ENCODE measurements around the gene TCP10L.

The TCP10L gene

DNA sequence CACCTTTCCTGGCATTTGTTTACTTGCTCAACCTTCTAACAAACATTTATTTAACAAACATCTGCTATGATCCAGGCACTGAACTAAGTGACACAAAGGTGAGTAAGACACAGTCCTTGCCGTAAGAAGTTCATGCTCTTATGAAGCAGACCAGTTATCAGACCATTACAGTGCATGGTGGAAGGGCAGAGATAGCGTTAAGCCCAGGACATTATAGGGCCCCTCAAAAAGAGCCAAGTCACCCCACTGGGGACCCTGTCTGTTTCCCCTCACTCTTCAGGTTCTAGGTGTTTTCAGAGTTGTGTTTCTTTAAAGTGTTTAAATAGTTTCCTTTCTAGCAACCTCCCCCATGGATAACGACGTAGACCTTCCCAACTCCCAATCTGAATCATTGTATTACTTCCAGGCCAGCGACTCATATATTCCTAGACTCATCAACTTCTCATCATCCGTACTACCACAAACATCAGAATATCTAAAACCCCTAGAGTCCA lies 39.3 kb downstream of the TCP10L start:
- TF ChIP-seq, protein P1, sequence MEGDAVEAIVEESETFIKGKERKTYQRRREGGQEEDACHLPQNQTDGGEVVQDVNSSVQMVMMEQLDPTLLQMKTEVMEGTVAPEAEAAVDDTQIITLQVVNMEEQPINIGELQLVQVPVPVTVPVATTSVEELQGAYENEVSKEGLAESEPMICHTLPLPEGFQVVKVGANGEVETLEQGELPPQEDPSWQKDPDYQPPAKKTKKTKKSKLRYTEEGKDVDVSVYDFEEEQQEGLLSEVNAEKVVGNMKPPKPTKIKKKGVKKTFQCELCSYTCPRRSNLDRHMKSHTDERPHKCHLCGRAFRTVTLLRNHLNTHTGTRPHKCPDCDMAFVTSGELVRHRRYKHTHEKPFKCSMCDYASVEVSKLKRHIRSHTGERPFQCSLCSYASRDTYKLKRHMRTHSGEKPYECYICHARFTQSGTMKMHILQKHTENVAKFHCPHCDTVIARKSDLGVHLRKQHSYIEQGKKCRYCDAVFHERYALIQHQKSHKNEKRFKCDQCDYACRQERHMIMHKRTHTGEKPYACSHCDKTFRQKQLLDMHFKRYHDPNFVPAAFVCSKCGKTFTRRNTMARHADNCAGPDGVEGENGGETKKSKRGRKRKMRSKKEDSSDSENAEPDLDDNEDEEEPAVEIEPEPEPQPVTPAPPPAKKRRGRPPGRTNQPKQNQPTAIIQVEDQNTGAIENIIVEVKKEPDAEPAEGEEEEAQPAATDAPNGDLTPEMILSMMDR (IDR thresholded peaks at IDR 0.05), result no peak

DNA sequence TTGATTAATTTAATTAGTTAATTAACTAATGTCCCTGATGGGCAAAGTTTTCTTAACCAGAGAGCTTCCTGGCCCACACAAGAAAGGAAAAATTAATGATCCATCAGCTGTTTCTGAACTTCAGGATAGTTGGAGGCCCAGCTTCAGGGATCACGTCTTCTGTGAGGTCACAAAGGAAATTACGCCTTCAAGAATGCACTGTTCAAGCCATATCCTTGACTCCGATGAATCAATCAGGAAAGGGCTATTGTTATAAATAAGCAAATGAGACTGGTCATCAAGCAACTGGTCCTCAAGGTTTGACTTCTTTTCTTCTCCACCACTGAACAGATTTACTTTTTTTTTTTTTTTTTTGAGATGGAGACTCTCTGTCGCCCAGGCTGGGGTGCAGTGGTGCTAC lies 40.6 kb downstream of the TCP10L start:
- TF ChIP-seq, protein P1 (IDR thresholded peaks at IDR 0.05), result no peak

DNA sequence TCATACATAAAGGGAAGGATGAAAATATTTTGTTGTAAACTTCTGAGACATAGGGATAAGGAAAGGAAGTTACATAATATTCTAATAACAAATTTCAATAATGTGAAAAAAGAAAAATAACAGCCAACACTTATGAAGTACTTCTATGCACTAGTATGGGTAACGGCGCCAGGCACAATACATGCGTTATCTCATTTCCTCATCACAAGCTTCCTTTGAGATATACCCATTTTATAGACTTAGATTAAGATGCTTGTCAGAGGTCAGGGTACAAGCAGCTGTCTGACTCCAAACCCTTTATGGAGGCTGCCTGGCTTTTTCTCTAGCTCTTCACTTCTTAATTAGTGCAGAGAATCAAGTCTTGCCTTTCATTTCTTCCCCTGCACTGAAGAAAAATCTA lies 41.3 kb downstream of the TCP10L start:
- TF ChIP-seq, protein P1 (IDR thresholded peaks at IDR 0.05), result no peak

DNA sequence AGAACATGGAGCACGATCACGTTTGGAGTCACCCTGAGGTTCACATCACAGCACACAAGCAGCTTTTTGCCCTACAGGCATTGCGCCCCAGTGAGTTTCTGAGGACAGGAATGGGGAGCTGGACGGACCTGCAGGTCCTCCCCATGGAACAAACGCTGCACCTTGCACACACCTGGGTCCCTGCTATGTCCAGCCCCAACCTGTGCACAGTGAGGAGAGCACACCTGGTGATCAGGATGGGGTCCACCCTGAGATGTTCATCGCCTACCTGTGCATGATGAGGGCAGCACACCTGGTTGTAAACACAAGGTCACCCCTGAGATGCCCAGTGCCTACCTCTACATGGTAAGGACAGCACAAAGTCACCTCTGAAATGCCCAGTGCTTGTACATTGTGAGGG lies 45.9 kb downstream of the TCP10L start:
- TF ChIP-seq, protein P1 (IDR thresholded peaks at IDR 0.05), result no peak

DNA sequence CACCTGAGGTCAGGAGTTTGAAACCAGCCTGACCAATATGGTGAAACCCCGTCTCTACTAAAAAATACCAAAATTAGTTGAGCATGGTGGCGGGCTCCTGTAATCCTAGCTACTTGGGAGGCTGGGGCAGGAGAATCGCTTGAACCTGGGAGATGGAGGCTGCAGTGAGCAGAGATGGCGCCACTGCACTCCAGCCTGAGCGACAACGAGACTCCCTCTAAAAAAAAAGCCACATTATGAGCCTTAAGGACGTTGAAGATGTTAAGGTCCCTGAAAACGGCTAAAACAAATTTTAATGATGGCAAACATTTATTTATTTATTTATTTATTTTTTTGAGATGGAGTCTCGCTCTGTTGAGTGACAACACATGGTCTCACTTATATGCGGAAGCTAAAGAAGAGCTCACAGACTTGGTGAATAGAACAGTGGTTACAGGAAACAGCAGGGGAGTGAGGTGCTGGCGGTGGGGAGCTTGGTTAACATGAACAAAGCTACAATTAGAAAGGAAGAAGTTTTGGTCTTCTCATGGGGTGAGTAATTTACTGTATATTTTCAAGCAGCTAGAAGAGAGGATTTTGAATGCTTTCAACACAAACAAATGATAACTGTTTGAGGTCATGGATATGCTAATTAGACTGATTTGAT lies 47.1 kb downstream of the TCP10L start:
- TF ChIP-seq, protein P1 (IDR thresholded peaks at IDR 0.05), result no peak

DNA sequence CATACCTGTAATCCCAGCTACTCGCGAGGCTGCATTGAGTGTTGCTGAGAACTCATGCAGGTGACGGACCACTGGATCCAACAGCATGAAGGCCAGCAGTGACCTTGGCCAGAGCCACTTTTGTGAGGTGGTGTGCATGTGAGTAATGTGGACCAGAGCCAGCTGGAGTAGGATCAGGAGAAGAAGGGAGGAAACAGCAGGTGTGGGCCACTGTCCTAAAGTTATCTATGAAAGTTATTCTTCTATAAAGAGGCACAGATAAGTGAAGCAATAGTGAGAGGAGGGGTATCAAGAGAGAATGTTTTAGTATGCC lies 47.8 kb downstream of the TCP10L start:
- TF ChIP-seq, protein P1 (IDR thresholded peaks at IDR 0.05), result no peak

DNA sequence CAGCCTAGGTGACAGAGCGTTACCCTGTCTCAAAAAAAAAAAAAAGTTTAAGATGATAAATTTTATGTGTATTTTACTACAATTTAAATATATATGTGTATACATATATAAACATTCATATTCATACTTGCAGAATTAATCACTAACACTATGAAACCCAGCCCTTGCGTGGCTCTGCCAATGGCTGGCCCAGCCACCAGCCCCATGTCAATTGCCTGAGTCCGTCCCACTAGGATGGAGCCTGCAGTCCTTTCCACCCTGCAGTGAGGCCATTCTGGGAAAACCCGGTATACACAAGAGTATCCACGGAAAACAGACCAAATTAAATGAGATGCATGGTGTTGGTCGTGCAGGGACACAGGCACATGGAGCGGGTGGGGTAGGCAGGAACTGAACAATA lies 49.7 kb downstream of the TCP10L start:
- TF ChIP-seq, protein P1 (IDR thresholded peaks at IDR 0.05), result no peak

DNA sequence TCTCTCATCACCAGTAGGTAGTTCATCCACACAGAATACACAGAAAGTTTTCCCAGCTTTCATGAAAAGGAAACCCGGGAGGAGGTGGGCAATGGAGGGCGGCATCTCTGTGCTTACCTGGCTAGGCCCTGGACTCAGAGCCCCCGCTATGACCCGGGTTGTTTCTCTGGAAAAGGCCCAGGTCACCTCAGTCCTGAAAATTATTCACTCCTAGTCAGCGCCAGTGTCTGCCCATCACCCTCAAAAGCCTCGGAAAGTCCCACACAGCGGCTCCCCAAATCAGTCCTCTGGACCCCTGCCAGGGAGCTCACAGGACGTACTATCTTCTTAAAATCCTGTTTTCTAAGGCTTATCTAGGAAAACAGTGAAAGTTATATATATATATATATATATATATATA lies 51.2 kb downstream of the TCP10L start:
- TF ChIP-seq, protein P1 (IDR thresholded peaks at IDR 0.05), result no peak

All from LNCAP (cell line).